ENCODE measurements around the gene PDXK.

PDXK gene

DNA sequence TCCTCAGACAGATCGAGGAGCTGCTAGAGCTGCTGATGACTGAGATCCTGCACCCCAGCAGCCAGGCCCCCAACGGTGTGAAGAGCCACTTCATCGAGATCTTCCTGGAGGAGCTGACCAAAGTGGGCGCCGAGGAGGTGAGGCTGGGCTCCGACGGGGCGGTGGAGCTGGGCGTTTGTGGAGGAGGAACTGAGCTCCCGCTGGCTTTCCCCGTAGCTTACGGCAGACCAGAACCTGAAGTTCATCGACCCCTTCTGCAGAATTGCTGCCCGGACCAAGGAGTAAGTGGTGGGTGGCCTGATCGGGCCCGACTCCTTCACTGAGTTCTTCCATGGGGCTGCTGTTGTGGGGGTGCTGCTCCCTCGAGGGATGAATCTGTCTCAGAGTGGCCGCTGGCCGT is 78.5 kb downstream of the PDXK start:
- H2AFZ ChIP-seq (ENCODE audit: low read length) = no peak overlapping the region
- no peaks in the 10 kb centered on the region for H3K4me1 ChIP-seq (ENCODE audit: insufficient read depth, low read length, severe bottlenecking)
- H3K9me3 ChIP-seq (ENCODE audit: low read length) = no peaks in the 10 kb centered on the region
- H3K27me3 ChIP-seq (ENCODE audit: insufficient read depth, low read length) = no peaks in the 10 kb centered on the region
- no peak for TF ChIP-seq EZH2 (IDR thresholded peaks at IDR 0.05; ENCODE audit: borderline replicate concordance, low read length)
- TF ChIP-seq, protein P1, sequence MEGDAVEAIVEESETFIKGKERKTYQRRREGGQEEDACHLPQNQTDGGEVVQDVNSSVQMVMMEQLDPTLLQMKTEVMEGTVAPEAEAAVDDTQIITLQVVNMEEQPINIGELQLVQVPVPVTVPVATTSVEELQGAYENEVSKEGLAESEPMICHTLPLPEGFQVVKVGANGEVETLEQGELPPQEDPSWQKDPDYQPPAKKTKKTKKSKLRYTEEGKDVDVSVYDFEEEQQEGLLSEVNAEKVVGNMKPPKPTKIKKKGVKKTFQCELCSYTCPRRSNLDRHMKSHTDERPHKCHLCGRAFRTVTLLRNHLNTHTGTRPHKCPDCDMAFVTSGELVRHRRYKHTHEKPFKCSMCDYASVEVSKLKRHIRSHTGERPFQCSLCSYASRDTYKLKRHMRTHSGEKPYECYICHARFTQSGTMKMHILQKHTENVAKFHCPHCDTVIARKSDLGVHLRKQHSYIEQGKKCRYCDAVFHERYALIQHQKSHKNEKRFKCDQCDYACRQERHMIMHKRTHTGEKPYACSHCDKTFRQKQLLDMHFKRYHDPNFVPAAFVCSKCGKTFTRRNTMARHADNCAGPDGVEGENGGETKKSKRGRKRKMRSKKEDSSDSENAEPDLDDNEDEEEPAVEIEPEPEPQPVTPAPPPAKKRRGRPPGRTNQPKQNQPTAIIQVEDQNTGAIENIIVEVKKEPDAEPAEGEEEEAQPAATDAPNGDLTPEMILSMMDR (IDR thresholded peaks at IDR 0.05; ENCODE audit: low read length) = no peak
- H4K20me1 ChIP-seq (ENCODE audit: insufficient read depth, low read length) = no peaks in the 10 kb centered on the region
- H3K4me3 ChIP-seq (ENCODE audit: low read depth, low read length, poor library complexity, severe bottlenecking) = no peak overlapping the region
- no peak overlapping the region for H3K4me2 ChIP-seq (ENCODE audit: low read length)
- no peaks in the 10 kb centered on the region for H3K9me2 ChIP-seq (ENCODE audit: low read depth, low read length)
- peaks cover 99% of the 10 kb centered on the region for H3K36me3 ChIP-seq (ENCODE audit: insufficient read depth, low read length)
- no peak overlapping the region for H3K9ac ChIP-seq (ENCODE audit: low read length)
- H3F3A ChIP-seq (ENCODE audit: insufficient read depth, low read length) = 0 out of 2 replicates have a peak, but pooled peaks cover 3% of the 10 kb centered on the region
- no peak overlapping the region for H3K27ac ChIP-seq (ENCODE audit: low read depth, low read length, poor library complexity, severe bottlenecking)
- H3K79me2 ChIP-seq (ENCODE audit: insufficient read depth, low read length) = peaks cover 2% of the 10 kb centered on the region; the same call in 1 of the 2 replicates

DNA sequence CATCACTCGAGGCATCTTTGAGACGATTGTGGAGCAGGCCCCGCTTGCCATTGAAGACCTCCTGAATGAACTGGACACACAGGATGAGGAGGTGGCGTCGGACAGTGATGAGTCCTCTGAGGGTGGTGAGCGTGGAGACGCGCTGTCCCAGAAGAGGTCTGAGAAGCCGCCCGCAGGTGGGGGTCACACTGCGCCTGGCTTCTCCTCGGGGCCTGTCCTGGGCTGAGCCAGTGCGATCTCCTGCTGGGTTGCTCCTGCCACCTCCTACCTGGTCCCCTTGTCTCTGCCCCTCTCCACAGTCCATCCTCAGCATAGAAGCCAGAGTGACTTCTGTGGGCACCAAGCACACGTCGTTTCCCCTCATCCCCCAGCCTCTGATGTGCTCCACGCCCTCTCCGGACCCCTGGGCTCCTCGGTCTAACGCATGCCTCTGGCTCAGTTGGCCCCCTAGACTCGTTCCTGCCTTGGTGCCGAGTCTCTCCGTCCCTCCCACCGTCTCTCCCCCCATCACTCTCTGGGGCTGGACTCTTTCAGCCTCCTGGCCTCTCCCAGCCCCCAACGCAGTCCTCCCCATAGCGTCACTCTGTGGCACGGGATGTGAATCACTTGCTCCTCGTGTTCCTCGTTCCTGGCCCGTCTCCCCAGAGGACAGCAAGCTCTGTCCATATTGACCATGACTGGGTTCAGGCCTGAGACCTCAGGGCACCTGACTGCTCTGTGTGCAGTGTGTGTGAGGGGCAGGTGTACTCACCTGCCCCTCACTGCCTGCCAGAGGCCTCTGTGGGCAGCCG is 79.2 kb downstream of the PDXK start:
- TF ChIP-seq, protein P1 (IDR thresholded peaks at IDR 0.05; ENCODE audit: low read length) = no peak
- no peak for TF ChIP-seq EZH2 (IDR thresholded peaks at IDR 0.05; ENCODE audit: borderline replicate concordance, low read length)
- Histone ChIP-seq H2AFZ (ENCODE audit: low read length) (no peak overlapping the region), H3K79me2 (ENCODE audit: insufficient read depth, low read length) (no peaks in the 10 kb centered on the region), H3K27ac (ENCODE audit: low read depth, low read length, poor library complexity, severe bottlenecking) (no peak overlapping the region), H3K4me1 (ENCODE audit: insufficient read depth, low read length, severe bottlenecking) (no peaks in the 10 kb centered on the region), H3F3A (ENCODE audit: insufficient read depth, low read length) (0 out of 2 replicates have a peak, but pooled peaks cover 3% of the 10 kb centered on the region), H3K27me3 (ENCODE audit: insufficient read depth, low read length) (no peaks in the 10 kb centered on the region), H4K20me1 (ENCODE audit: insufficient read depth, low read length) (no peaks in the 10 kb centered on the region), H3K4me2 (ENCODE audit: low read length) (no peak overlapping the region), H3K36me3 (ENCODE audit: insufficient read depth, low read length) (peaks cover 99% of the 10 kb centered on the region), H3K9ac (ENCODE audit: low read length) (no peak overlapping the region), H3K4me3 (ENCODE audit: low read depth, low read length, poor library complexity, severe bottlenecking) (no peak overlapping the region), H3K9me3 (ENCODE audit: low read length) (no peaks in the 10 kb centered on the region), H3K9me2 (ENCODE audit: low read depth, low read length) (no peaks in the 10 kb centered on the region)

DNA sequence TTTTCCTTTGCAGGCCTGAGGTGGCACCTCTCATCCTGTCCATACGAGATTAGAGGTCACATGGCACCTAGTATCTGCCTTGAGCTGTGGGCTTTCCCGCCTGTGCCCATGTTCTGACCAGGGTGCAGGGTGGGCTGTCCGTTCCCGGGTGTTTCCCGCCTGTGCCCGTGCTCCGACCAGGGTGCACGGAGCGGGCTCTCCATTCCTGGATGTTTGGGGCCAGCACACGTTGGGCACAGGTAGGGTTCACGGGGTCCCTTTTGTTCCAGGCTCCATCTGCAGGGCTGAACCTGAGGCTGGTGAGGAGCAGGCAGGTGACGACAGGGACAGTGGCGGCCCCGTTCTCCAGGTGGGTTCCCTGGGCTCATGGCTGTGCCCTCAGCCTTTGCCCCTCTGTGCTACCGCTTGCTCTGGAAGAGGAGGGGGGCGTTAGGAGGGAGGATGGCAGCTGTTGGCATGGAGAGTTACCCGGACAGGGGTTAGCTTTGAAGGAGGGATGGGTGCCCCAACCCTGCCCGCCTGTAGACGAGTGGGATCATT is 80.4 kb downstream of the PDXK start:
- no peak overlapping the region for H3K9ac ChIP-seq (ENCODE audit: low read length)
- no peaks in the 10 kb centered on the region for H3K9me3 ChIP-seq (ENCODE audit: low read length)
- H3K9me2 ChIP-seq (ENCODE audit: low read depth, low read length) = no peaks in the 10 kb centered on the region
- H2AFZ ChIP-seq (ENCODE audit: low read length) = no peak overlapping the region
- H4K20me1 ChIP-seq (ENCODE audit: insufficient read depth, low read length) = no peaks in the 10 kb centered on the region
- H3K4me3 ChIP-seq (ENCODE audit: low read depth, low read length, poor library complexity, severe bottlenecking) = no peak overlapping the region
- peaks cover 99% of the 10 kb centered on the region for H3K36me3 ChIP-seq (ENCODE audit: insufficient read depth, low read length)
- H3K27me3 ChIP-seq (ENCODE audit: insufficient read depth, low read length) = no peaks in the 10 kb centered on the region
- no peak for TF ChIP-seq EZH2 (IDR thresholded peaks at IDR 0.05; ENCODE audit: borderline replicate concordance, low read length)
- TF ChIP-seq, protein P1 (IDR thresholded peaks at IDR 0.05; ENCODE audit: low read length) = no peak
- H3K4me2 ChIP-seq (ENCODE audit: low read length) = no peak overlapping the region
- H3F3A ChIP-seq (ENCODE audit: insufficient read depth, low read length) = 0 out of 2 replicates have a peak, but pooled peaks cover 3% of the 10 kb centered on the region
- peaks cover 8% of the 10 kb centered on the region for H3K4me1 ChIP-seq (ENCODE audit: insufficient read depth, low read length, severe bottlenecking)
- no peak overlapping the region for H3K27ac ChIP-seq (ENCODE audit: low read depth, low read length, poor library complexity, severe bottlenecking)
- H3K79me2 ChIP-seq (ENCODE audit: insufficient read depth, low read length) = no peaks in the 10 kb centered on the region
